H1 (cell line): ENCODE measurements around the gene RALGAPA2. TPM values are rescaled to one million over a fixed set of nuclear protein-coding genes. Genes with fewer than 3 reads are reported as not detected.

ENCODE experiments used
- CTCF ChIA-PET: fragments of 300-600 bp; sonication (Branson Sonifier 250); formaldehyde crosslinking; loops from one replicate; lab custom pipeline; 2021; ENCODE audit not compliant: partially characterized antibody; lab: Charles Lee
- POLR2A ChIA-PET: fragments of 300-600 bp; sonication (Branson Sonifier 250); formaldehyde crosslinking; loops from one replicate; lab custom pipeline; 2021; ENCODE audit warnings: inconsistent platforms; ENCODE audit not compliant: partially characterized antibody; lab: Charles Lee
- DNase-seq, 2 experiments: peaks; one replicate each; pipeline versions ENCODE4 v3.0.0 to v3.0.0-alpha.2; 2010 to 2022; ENCODE audit warnings: low spot score in 2 of 2, low read depth in 1 of 2, mixed read lengths in 1 of 2
- FAIRE-seq: peaks from 2 replicates; lab custom pipeline; 2011; peaks lifted over from hg19 to GRCh38; lab: Jason Lieb, UNC
- H2AFZ ChIP-seq: 2 replicates; pipeline ENCODE4 v1.8.1; 2012; ENCODE audit warnings: low read length, inconsistent platforms
- H2AK5ac ChIP-seq: 2 replicates; pipeline ENCODE4 v1.6.1; 2013; ENCODE audit warnings: low read depth, low read length
- H2BK120ac ChIP-seq: replicated peaks from 2 replicates; pipeline ENCODE3; 2013; ENCODE audit warnings: low read depth, low read length, inconsistent platforms
- H2BK12ac ChIP-seq: 2 replicates; pipeline ENCODE4 v1.6.1; 2013; ENCODE audit warnings: low read depth, low read length
- H2BK15ac ChIP-seq: 2 replicates; pipeline ENCODE4 v1.6.1; 2013; ENCODE audit warnings: low read length
- H2BK20ac ChIP-seq: 2 replicates; pipeline ENCODE4 v1.6.1; 2013; ENCODE audit warnings: low read length
- H2BK5ac ChIP-seq: 2 replicates; pipeline ENCODE4 v1.6.1; 2013; ENCODE audit warnings: low read depth, low read length
- H3K14ac ChIP-seq: 2 replicates; pipeline ENCODE4 v1.6.1; 2013; ENCODE audit warnings: inconsistent platforms; ENCODE audit not compliant: insufficient read length
- H3K18ac ChIP-seq: 2 replicates; pipeline ENCODE4 v1.6.1; 2013; ENCODE audit warnings: low read length; ENCODE audit errors: extremely low read depth
- H3K23ac ChIP-seq: 2 replicates; pipeline ENCODE4 v1.6.1; 2013; ENCODE audit warnings: inconsistent platforms; ENCODE audit not compliant: insufficient read length
- H3K23me2 ChIP-seq: 2 replicates; pipeline ENCODE4 v1.6.1; 2013; ENCODE audit warnings: low read depth, low read length
- H3K27ac ChIP-seq: 2 replicates; pipeline ENCODE4 v1.6.1; 2011; ENCODE audit warnings: low read depth, low read length, inconsistent platforms
- H3K27me3 ChIP-seq, 4 experiments: replicated peaks in 1 of 4; 1 replicate in 1 of 4; 2 replicates in 3 of 4; pipeline versions ENCODE4 v1.6.1 to v1.8.1; 2011 to 2013; ENCODE audit warnings: low read length in 3 of 4, mild to moderate bottlenecking in 3 of 4, inconsistent platforms in 2 of 4, mixed read lengths in 2 of 4, moderate library complexity in 1 of 4; ENCODE audit not compliant: control insufficient read depth in 3 of 4, insufficient read depth in 3 of 4; ENCODE audit errors: extremely low read depth in 1 of 4
- H3K36me3 ChIP-seq, 4 experiments: 2 replicates each; pipeline versions ENCODE4 v1.6.1 to v1.8.1; 2011 to 2013; ENCODE audit warnings: mild to moderate bottlenecking in 4 of 4, low read length in 3 of 4, moderate library complexity in 2 of 4, control low read depth in 1 of 4, inconsistent platforms in 1 of 4; ENCODE audit not compliant: insufficient read depth in 4 of 4, control insufficient read depth in 2 of 4
- H3K4ac ChIP-seq: replicated peaks from 2 replicates; pipeline ENCODE3; 2013; ENCODE audit warnings: low read length, low read depth, mixed read lengths, inconsistent platforms; ENCODE audit not compliant: insufficient read length
- H3K4me1 ChIP-seq, 4 experiments: replicated peaks in 1 of 4; 1 replicate in 1 of 4; 2 replicates in 3 of 4; pipeline versions ENCODE4 v1.6.1 to v1.8.1; 2011 to 2013; ENCODE audit warnings: low read length in 3 of 4, inconsistent platforms in 2 of 4, mixed read lengths in 1 of 4; ENCODE audit not compliant: insufficient read depth in 4 of 4, control insufficient read depth in 3 of 4
- H3K4me2 ChIP-seq, 2 experiments: 2 replicates each; pipeline versions ENCODE4 v1.6.1 to v1.8.1; 2011 to 2013; ENCODE audit warnings: low read depth in 2 of 2, low read length in 2 of 2, control low read depth in 1 of 2, inconsistent platforms in 1 of 2, mild to moderate bottlenecking in 1 of 2; ENCODE audit not compliant: insufficient read depth in 1 of 2
- H3K4me3 ChIP-seq, 4 experiments: fragments of 200-600, 300-600 bp in 1 of 4; sonication (generic), shearing (Covaris generic), sonication (Bioruptor Twin) in 1 of 4; 2 replicates each; pipeline versions ENCODE4 v1.5.1 to v1.8.1; 2011 to 2016; ENCODE audit warnings: low read length in 4 of 4, low read depth in 3 of 4, control low read depth in 2 of 4, inconsistent platforms in 2 of 4, mild to moderate bottlenecking in 2 of 4, mixed read lengths in 1 of 4, moderate library complexity in 1 of 4; ENCODE audit not compliant: insufficient read depth in 2 of 4; ENCODE audit errors: extremely low read depth in 1 of 4
- H3K56ac ChIP-seq: replicated peaks from 2 replicates; pipeline ENCODE3; 2013; ENCODE audit warnings: low read depth, mild to moderate bottlenecking, mixed read lengths, low read length, inconsistent platforms; ENCODE audit not compliant: insufficient read length
- H3K79me1 ChIP-seq: 2 replicates; pipeline ENCODE4 v1.6.1; 2013; ENCODE audit warnings: low read depth, low read length, control low read depth
- H3K79me2 ChIP-seq, 2 experiments: 2 replicates each; pipeline versions ENCODE4 v1.6.1 to v1.8.1; 2012 to 2013; ENCODE audit warnings: low read length in 2 of 2, mild to moderate bottlenecking in 2 of 2, inconsistent platforms in 1 of 2; ENCODE audit not compliant: insufficient read depth in 2 of 2, control insufficient read depth in 1 of 2
- H3K9ac ChIP-seq, 4 experiments: replicated peaks in 1 of 4; 1 replicate in 1 of 4; 2 replicates in 3 of 4; pipeline versions ENCODE4 v1.6.1 to v1.8.1; 2011 to 2013; ENCODE audit warnings: low read depth in 3 of 4, low read length in 3 of 4, control low read depth in 2 of 4, mild to moderate bottlenecking in 2 of 4, moderate library complexity in 2 of 4, inconsistent platforms in 1 of 4; ENCODE audit errors: extremely low read depth in 1 of 4
- H3K9me3 ChIP-seq, 2 experiments: 2 replicates each; pipeline versions ENCODE4 v1.6.1 to v1.8.1; 2012 to 2013; ENCODE audit warnings: mild to moderate bottlenecking in 2 of 2, moderate library complexity in 2 of 2, control low read depth in 1 of 2, inconsistent platforms in 1 of 2, low read depth in 1 of 2, low read length in 1 of 2, mixed read lengths in 1 of 2; ENCODE audit not compliant: insufficient read depth in 2 of 2
- H4K20me1 ChIP-seq, 2 experiments: replicated peaks in 1 of 2; 2 replicates each; pipeline versions ENCODE3 to v1.8.1; 2011 to 2013; ENCODE audit warnings: inconsistent platforms in 2 of 2, low read length in 2 of 2, mild to moderate bottlenecking in 1 of 2; ENCODE audit not compliant: insufficient read depth in 2 of 2, control insufficient read depth in 1 of 2
- H4K5ac ChIP-seq: 2 replicates; pipeline ENCODE4 v1.6.1; 2013; ENCODE audit warnings: low read length, low read depth, mixed read lengths, inconsistent platforms; ENCODE audit not compliant: insufficient read length
- H4K8ac ChIP-seq: 2 replicates; pipeline ENCODE4 v1.8.0; 2013; ENCODE audit warnings: mild to moderate bottlenecking, moderate library complexity, low read length, inconsistent platforms; ENCODE audit not compliant: insufficient read depth; ENCODE audit errors: extremely low read depth
- H4K91ac ChIP-seq: replicated peaks from 2 replicates; pipeline ENCODE3; 2013; ENCODE audit warnings: low read length, mixed read lengths, inconsistent platforms; ENCODE audit not compliant: insufficient read length
- ASH2L ChIP-seq: fragments of 200-600, 300-600 bp; sonication (generic); IDR thresholded peaks from one replicate; pipeline ENCODE4 v1.7.1; 2017; ENCODE audit warnings: low read length
- BACH1 ChIP-seq: IDR thresholded peaks from 2 replicates; pipeline ENCODE4 v1.6.1; 2012; ENCODE audit warnings: low read length, improper control_type of control experiment
- EGR1 ChIP-seq: IDR thresholded peaks from 2 replicates; pipeline ENCODE4 v1.6.1; 2011; ENCODE audit warnings: low read depth, low read length, borderline replicate concordance
- SIX5 ChIP-seq: IDR thresholded peaks from 2 replicates; pipeline ENCODE4 v1.6.1; 2011; ENCODE audit warnings: mild to moderate bottlenecking, low read depth, low read length
- SP2 ChIP-seq: IDR thresholded peaks from 2 replicates; pipeline ENCODE4 v1.6.1; 2012; ENCODE audit warnings: mild to moderate bottlenecking, low read length, inconsistent platforms
- TBP ChIP-seq: IDR thresholded peaks from 2 replicates; pipeline ENCODE4 v1.6.1; 2011; ENCODE audit warnings: low read depth, low read length, improper control_type of control experiment
- YY1 ChIP-seq: IDR thresholded peaks from 2 replicates; pipeline ENCODE4 v1.6.1; 2011; ENCODE audit warnings: low read depth, mild to moderate bottlenecking, low read length
- WGBS, 2 experiments: shearing (Covaris generic) in 1 of 2; methylation state at CpG; one replicate each; pipeline versions ENCODE4 v1.1.6 to v1.1.7; 2013 to 2015; ENCODE audit warnings: low lambda C conversion rate in 2 of 2, mixed read lengths in 2 of 2, inconsistent platforms in 1 of 2, low coverage in 1 of 2, missing lambda C conversion rate in 1 of 2; ENCODE audit not compliant: insufficient replicate concordance in 2 of 2, insufficient coverage in 1 of 2, insufficient read length in 1 of 2; ENCODE audit errors: extremely low coverage in 1 of 2, missing lambda C conversion rate in 1 of 2; 5-methylcytosine and 5-hydroxymethylcytosine counted together
- polyA plus RNA-seq, 7 experiments: library from polyadenylated mRNA; depleted of rRNA in 3 of 7; stranded (reverse) in 5 of 7; unstranded in 2 of 7; fragments of >200 nt in 5 of 7; fragments of 200-250 nt in 2 of 7; gene quantifications; 1 replicate in 5 of 7; 2 replicates in 1 of 7; 4 replicates in 1 of 7; pipeline versions ENCODE4 v1.2.1 to v1.2.3, GENCODE V29; 2011 to 2013; ENCODE audit warnings: missing spikeins in 2 of 7, mixed read lengths in 2 of 7
- total RNA-seq: library from RNA; stranded (reverse); fragmentation: NEBNext Ultra II Directional; extraction: Animal tissue kit (Norgen Biotek cat#: 25700); gene quantifications from 2 replicates; pipeline ENCODE4 v1.2.1, GENCODE V29; 2021
- TF ChIP-seq, protein P1 (sequence below): IDR thresholded peaks from 2 replicates; pipeline ENCODE4 v1.6.1; 2011; ENCODE audit warnings: low read length, improper control_type of control experiment

RALGAPA2 gene
- total and polyA plus RNA-seq, 2 of the 8 experiments (the other 6 are each of a cell fraction or from before 2014, with no cell fraction given): 5.1 to 25.5 TPM

DNA sequence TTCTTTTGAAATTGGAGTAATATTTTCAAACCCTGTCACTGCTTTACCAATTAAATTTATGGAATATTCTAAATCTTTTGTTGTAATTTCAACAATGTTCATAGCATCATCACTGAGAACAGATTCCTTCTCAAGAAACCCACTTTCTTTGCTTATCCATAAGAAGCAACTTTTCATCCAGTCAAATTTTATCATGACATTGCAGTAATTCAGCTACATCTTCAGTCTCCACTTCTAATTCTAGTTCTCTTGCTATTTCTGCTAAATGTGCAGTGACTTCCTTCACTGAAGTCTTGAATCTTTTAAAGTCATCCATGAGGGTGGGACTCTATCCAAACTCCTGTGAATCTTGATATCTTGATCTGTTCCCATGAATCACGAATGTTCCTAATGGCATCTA, 212.1 kb downstream of the RALGAPA2 start:
- Histone ChIP-seq H3K14ac (no peak overlapping the region), H3K9me3 (no peaks in the 10 kb centered on the region), H3K4ac (no peak overlapping the region), H3K9ac (no peak overlapping the region), H3K23me2 (no peaks in the 10 kb centered on the region), H3K79me2 (no peaks in the 10 kb centered on the region), H2BK5ac (no peak overlapping the region), H2AK5ac (no peak overlapping the region), H3K4me2 (no peak overlapping the region), H3K4me1 (no peaks in the 10 kb centered on the region), H4K20me1 (no peaks in the 10 kb centered on the region), H2AFZ (no peak overlapping the region), H3K79me1 (no peaks in the 10 kb centered on the region), H4K5ac (no peak overlapping the region), H2BK15ac (no peak overlapping the region), H3K23ac (no peak overlapping the region), H3K4me3 (no peak overlapping the region), H4K91ac (no peak overlapping the region), H2BK12ac (no peak overlapping the region), H2BK120ac (no peak overlapping the region), H4K8ac (no peak overlapping the region), H3K18ac (no peak overlapping the region), H3K27me3 (no peaks in the 10 kb centered on the region), H2BK20ac (no peak overlapping the region), H3K56ac (no peak overlapping the region), H3K36me3 (peaks cover 2 to 6% (median 4%) of the 10 kb centered on the region in 4 experiments; a peak in 4 of 8 replicates), H3K27ac (no peak overlapping the region)
- TF ChIP-seq YY1 (no peak), EGR1 (no peak), SP2 (no peak), BACH1 (no peak), TBP (no peak), ASH2L (no peak), SIX5 (no peak)
- TF ChIP-seq, protein P1, sequence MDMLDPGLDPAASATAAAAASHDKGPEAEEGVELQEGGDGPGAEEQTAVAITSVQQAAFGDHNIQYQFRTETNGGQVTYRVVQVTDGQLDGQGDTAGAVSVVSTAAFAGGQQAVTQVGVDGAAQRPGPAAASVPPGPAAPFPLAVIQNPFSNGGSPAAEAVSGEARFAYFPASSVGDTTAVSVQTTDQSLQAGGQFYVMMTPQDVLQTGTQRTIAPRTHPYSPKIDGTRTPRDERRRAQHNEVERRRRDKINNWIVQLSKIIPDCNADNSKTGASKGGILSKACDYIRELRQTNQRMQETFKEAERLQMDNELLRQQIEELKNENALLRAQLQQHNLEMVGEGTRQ: no peak
- no peak for FAIRE-seq
- DNase-seq: no peak
- 95% methylated on average over 1 of the region's 1 CpG; no CpG with 5 or more reads in 1 of the 2 experiments for WGBS, 2 experiments
- ChIA-PET POLR2A (no interaction called here), CTCF (no interaction called here)
